CD4-positive, alpha-beta T cell treated with Interleukin-2 at 100 ng/mL for 4 hours (primary cell): ENCODE measurements around the gene SRC.

Experiments used
- DNase-seq: peaks from one replicate; pipeline ENCODE4 v3.0.0-alpha.2; 2020; ENCODE audit warnings: low spot score

The SRC gene

DNA sequence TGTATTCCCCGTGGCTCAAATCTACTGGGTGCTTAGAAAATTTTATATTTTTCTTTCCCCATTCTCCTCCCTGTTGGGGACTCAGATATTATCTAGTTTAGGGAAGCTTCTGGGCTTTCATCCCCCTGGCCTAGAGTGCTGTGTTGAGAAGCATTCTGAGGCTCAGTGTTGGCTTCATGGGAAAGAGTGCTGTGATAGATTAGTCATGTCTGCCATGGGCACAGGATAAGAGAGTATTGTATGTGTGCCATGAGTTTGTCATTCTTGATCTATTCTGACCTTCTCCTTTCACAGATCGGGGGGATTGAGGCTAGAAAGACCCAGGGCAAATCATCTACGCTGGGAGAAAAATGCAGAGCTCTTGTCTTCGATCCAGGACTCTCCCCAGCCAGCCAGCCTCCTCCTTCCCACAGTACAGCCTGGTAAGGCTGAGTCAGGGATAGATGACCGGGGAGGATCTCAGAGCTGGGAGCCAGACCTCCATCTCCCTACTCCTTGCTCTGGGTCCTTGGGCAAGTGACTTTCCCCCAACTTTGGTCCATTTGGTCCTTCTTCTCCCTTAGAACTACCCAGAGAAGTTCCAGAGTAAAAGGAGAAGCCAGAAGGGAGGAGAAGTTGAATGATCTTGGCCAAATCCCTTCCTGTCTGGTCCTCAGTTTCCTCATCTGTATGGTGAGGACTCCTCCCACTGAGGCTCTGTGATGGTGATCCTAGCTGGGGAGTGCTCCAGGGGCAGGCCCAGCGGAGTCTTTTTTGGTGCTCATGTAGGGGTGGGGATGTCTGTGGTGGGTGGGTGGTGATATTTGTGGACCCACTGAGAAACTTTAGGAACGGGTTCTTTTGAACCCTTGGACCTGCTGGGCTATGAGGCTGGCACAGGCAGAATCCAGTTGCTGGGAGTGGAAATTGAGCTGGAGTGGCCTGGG is 5.0 kb downstream of the SRC start:
- DNase-seq, result no peak

DNA sequence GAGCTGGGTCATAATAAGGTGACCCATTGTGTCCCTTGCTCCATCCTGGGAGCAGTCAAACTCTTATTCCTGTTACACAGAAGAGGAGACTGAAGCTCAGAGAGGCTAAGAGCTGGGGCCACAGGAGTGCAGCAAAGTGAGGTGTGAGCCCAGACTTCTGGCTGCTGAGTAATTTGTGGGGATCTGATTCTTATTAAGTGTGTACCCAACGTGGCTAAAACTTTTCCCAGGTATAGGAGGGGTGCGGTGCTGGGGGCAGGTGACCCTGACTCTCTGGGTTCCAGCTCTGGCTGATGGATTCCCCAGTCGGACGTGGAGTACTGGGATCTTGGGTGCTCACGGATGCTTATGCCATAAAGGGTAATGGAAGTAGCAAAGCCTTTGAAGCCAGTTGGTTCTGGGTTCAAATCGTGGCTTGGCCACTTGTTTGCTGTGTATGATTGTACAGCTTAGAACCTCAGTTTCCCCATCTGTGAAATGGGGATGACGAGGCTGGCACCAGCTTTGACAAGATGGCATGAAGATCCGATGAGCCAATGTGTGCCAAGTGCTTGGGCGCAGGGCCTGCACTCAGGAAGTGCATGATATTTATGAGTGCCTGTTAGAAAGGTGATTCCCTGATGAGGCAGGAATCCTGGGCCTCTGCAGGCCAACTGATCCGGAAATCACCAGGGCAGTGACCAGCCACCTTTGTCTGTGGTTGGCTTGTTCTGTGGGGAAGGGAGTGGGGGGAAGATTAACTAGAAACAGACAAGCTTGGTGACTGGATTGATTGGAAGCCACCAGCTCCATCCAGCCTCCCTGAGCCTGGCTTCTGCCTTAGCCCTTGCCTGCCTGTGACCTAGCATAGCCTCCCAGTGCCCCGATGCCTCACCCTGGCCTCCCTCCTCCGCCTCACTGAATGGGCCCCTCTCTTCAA is 6.0 kb downstream of the SRC start:
- DNase-seq, result no peak

- DNase-seq, result no peak
These were observed 6.7 kb downstream of the SRC start for GRCh38 chr20:37352608-37352980.

- no peak for DNase-seq
These were observed 7.4 kb downstream of the SRC start for GRCh38 chr20:37353285-37353849.

- no peak for DNase-seq
These were observed 8.6 kb downstream of the SRC start for GRCh38 chr20:37354210-37355195.

GRCh38 chr20:37355252-37356180 is 9.6 kb downstream of the SRC start:
- DNase-seq, result no peak

DNA sequence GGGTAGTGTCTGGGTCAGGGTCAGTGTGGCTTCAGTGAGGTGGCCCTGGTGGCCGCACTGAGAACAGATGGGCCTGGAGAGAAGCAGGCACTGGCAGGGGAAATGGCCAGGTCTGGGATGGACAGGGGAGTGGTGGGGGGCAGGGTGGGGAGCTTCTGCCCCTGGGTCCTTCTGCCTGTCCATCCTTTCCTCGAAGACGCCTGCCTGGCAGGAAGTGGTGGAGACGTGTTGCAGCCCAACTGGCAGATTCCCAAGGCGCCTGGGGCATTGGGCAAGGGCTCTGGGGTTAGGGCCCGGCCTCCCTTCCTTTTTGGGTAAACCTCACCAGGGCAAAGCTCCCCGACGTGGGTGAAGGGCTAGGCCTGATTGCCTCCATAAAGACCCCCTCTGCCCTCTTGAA is 10.4 kb downstream of the SRC start:
- no peak for DNase-seq

GRCh38 chr20:37356961-37357371 is 11.0 kb downstream of the SRC start:
- DNase-seq, result no peak

- DNase-seq, result no peak
These were observed 11.8 kb downstream of the SRC start for GRCh38 chr20:37357481-37358365.

GRCh38 chr20:37358366-37359150 is 12.6 kb downstream of the SRC start:
- no peak for DNase-seq

GRCh38 chr20:37359331-37359730 is 13.4 kb downstream of the SRC start:
- DNase-seq, result no peak

GRCh38 chr20:37359836-37360235 is 13.9 kb downstream of the SRC start:
- no peak for DNase-seq

- no peak for DNase-seq
These were observed 14.6 kb downstream of the SRC start for GRCh38 chr20:37360391-37361115.

DNA sequence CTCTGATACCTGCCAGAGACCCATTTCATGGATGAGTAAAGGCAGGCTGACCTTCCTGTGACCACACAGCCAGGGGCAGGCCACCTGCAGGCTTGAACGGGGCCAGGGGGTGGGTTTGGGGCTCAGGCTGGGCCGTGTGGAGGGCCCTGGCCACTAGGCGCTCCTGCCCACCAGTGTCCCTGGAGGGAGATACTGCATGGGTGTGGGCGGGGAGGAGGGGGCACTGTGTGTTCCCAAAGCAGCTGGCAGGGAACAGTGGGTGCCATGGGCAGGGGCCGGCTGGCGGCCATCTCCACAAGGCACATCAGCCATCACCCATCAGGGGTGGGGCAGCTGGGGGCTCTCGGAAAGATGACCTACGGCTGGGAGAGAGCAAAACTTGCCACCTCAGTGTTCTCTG is 15.4 kb downstream of the SRC start:
- no peak for DNase-seq

- DNase-seq, result no peak
These were observed 16.4 kb downstream of the SRC start for GRCh38 chr20:37362231-37362792.

DNA sequence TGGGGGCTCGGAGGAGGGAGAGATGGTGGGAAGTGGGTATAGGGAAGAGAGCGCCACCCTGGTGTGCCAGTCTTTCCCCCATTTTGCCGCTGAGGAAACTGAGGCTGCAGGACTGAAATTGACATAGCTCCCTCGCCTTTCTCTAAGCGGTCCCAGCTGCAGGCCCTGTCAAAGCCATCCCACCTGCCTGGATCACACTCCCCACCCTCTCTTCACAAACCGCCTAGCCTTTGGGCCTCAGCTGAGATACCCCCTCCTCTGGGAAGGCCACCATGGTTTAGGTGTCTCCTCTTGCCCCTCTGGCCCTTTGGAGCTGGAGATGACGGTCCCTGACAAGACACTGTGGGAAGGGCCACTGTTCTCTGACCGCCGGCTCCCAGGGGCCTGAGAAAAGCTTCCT is 16.9 kb downstream of the SRC start:
- DNase-seq, result no peak

DNA sequence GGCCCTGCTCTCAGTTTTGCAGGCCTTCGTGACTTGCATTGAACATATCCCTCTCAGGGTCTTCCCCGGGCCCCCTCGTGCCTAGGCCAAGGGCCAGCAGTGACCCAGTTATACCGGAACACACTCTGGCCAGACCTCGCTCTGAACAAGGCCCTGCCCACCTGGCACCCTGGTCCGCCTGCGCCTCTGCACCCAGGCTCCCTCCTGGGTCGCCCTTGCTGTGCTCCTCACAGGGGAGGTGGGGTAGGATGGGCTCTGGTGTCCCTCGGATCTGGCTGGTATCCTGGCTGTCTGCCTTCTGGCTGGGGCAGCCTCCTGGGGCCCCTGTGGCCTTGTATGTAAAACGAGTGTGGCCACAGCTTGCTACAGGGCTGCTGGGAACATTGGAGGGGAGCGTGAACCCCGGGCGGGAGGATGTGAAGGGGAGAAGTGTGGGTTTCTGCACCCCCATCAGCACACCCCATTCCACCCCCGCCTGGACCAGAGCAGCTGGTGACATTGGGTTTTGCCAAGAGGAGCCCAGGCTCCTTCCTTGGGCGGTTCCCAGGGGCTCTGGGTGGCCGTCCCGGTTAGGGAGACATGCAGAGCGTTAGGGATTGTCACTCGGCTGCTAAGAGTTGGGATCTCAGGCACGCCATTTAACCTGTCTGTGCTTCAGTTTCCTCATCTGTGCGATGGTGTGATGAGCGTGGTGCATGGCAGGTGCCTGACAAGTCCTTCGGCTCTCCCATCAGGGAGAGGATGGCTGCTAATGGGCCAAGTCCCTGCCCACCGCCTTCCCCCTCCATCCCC is 17.5 kb downstream of the SRC start:
- no peak for DNase-seq
